IMR-90 (cell line): Measurements from ENCODE around the gene SIRPG.

Source experiments
- BHLHE40 ChIP-seq: fragments of 150-350 bp; IDR thresholded peaks from 2 replicates; pipeline ENCODE4 v1.6.1; 2016; ENCODE audit warnings: mild to moderate bottlenecking, low read depth, low read length
- CEBPB ChIP-seq: IDR thresholded peaks from 2 replicates; pipeline ENCODE4 v1.6.1; 2012; ENCODE audit warnings: low read depth, low read length, improper control_type of control experiment
- CTCF ChIP-seq: conservative IDR thresholded peaks from 2 replicates; pipeline ENCODE4 v1.5.1; 2012; ENCODE audit warnings: mild to moderate bottlenecking, low read depth, low read length, improper control_type of control experiment
- FOS ChIP-seq: fragments of 150-350 bp; IDR thresholded peaks from 2 replicates; pipeline ENCODE4 v1.6.1; 2016; ENCODE audit warnings: low read depth, low read length
- MXI1 ChIP-seq: IDR thresholded peaks from 2 replicates; pipeline ENCODE4 v1.6.1; 2012; ENCODE audit warnings: low read depth, mild to moderate bottlenecking, low read length, moderate library complexity, borderline replicate concordance
- NFE2L2 ChIP-seq: fragments of 150-350 bp; IDR thresholded peaks from 2 replicates; pipeline ENCODE4 v1.6.1; 2016; ENCODE audit warnings: low read depth, mild to moderate bottlenecking, low read length
- POLR2A ChIP-seq: IDR thresholded peaks from 2 replicates; pipeline ENCODE4 v1.6.1; 2012; ENCODE audit warnings: mild to moderate bottlenecking, low read depth, low read length
- RAD21 ChIP-seq: IDR thresholded peaks from 2 replicates; pipeline ENCODE4 v1.6.1; 2012; ENCODE audit warnings: low read length, improper control_type of control experiment
- USF2 ChIP-seq: fragments of 150-350 bp; IDR thresholded peaks from 2 replicates; pipeline ENCODE4 v1.6.1; 2017; ENCODE audit warnings: mild to moderate bottlenecking, antibody characterized with exemption, low read length, low read depth

- TF ChIP-seq CTCF (no peak), POLR2A (no peak), FOS (no peak), NFE2L2 (no peak), CEBPB (no peak), RAD21 (no peak), BHLHE40 (no peak), USF2 (no peak), MXI1 (no peak)
Observed at GRCh38 chr20:1685304-1686052, 27.9 kb upstream of the SIRPG start.
